GM12878 (cell line): ENCODE results near the gene PHACTR1. TPM values are rescaled to one million over a fixed set of nuclear protein-coding genes. Genes with fewer than 3 reads are reported as not detected.

Experiments
- ATAC-seq: fragments of 200-7000 bp; cut with Tn5 transposase; 3 replicates; pipeline ENCODE4 v1.9.1; 2020; ENCODE audit warnings: mild to moderate bottlenecking, moderate library complexity
- BruUV-seq: library from RNA; stranded (reverse); fragments of 400-500 nt; replicated peaks from 2 replicates; lab custom pipeline; 2021; lab: Mats Ljungman, UMichigan
- CTCF ChIA-PET: fragments of 300-600 bp; sonication (Branson Sonifier 250); formaldehyde crosslinking; extraction: SDS; loops from one replicate; lab custom pipeline; 2021; ENCODE audit warnings: inconsistent platforms; lab: Yijun Ruan, JAX
- POLR2A ChIA-PET: fragments of 350-600 bp; formaldehyde crosslinking; extraction: SDS; loops from one replicate; lab custom pipeline; 2021; ENCODE audit warnings: inconsistent platforms; lab: Charles Lee
- RAD21 ChIA-PET: fragments of 300-600 bp; sonication (Branson Sonifier 250); formaldehyde crosslinking; loops from one replicate; lab custom pipeline; 2023; ENCODE audit warnings: antibody characterized with exemption; ENCODE audit not compliant: unreplicated experiment; lab: Charles Lee
- SMC1A ChIA-PET: fragments of 300-600 bp; sonication (Branson Sonifier 250); formaldehyde crosslinking; loops from one replicate; lab custom pipeline; 2023; ENCODE audit not compliant: unreplicated experiment, uncharacterized antibody; lab: Charles Lee
- DNase-seq: peaks from one replicate; pipeline ENCODE4 v3.0.0-alpha.2; 2011; ENCODE audit warnings: low read depth, low spot score
- FAIRE-seq: peaks from 3 replicates; lab custom pipeline; 2011; peaks lifted over from hg19 to GRCh38; lab: Jason Lieb, UNC
- H2AFZ ChIP-seq: 2 replicates; pipeline ENCODE4 v1.6.0; 2011; ENCODE audit warnings: low read depth, low read length, control low read depth; ENCODE audit not compliant: control insufficient read depth
- H3K27ac ChIP-seq: 2 replicates; pipeline ENCODE4 v1.5.1; 2011; ENCODE audit warnings: control low read depth; ENCODE audit not compliant: control insufficient read depth, insufficient read depth
- H3K27me3 ChIP-seq, 2 experiments: replicated peaks in 1 of 2; 2 replicates each; pipeline versions ENCODE4 v1.6.0 to v1.6.1; 2011; ENCODE audit warnings: low read length in 1 of 2; ENCODE audit not compliant: control insufficient read depth in 2 of 2, insufficient read depth in 2 of 2
- H3K36me3 ChIP-seq, 2 experiments: 2 replicates each; pipeline ENCODE4 v1.5.1; 2011; ENCODE audit warnings: low read length in 1 of 2; ENCODE audit not compliant: control insufficient read depth in 2 of 2, insufficient read depth in 2 of 2
- H3K4me1 ChIP-seq: 2 replicates; pipeline ENCODE4 v1.6.1; 2011; ENCODE audit warnings: mild to moderate bottlenecking, low read length, moderate library complexity, mixed read lengths; ENCODE audit not compliant: control insufficient read depth, insufficient read depth
- H3K4me2 ChIP-seq: 2 replicates; pipeline ENCODE4 v1.6.0; 2011; ENCODE audit warnings: control low read depth; ENCODE audit not compliant: control insufficient read depth, insufficient read depth
- H3K4me3 ChIP-seq: fragments of 200-600 bp; sonication (generic); 2 replicates; pipeline ENCODE4 v1.5.1; 2016
- H3K79me2 ChIP-seq: 2 replicates; pipeline ENCODE4 v1.6.0; 2011; ENCODE audit warnings: low read length; ENCODE audit not compliant: control insufficient read depth, insufficient read depth
- H3K9ac ChIP-seq: 2 replicates; pipeline ENCODE4 v1.8.0; 2011; ENCODE audit warnings: low read length, control low read depth, mixed read lengths; ENCODE audit not compliant: control insufficient read depth, insufficient read depth
- H3K9me3 ChIP-seq: replicated peaks from 3 replicates; pipeline ENCODE4 v1.5.1; 2011; ENCODE audit warnings: mild to moderate bottlenecking, low read length; ENCODE audit not compliant: control insufficient read depth, insufficient read depth
- H4K20me1 ChIP-seq: 2 replicates; pipeline ENCODE4 v1.6.0; 2011; ENCODE audit not compliant: control insufficient read depth, insufficient read depth
- E4F1 ChIP-seq: fragments of 450-650 bp; IDR thresholded peaks from 2 replicates; pipeline ENCODE4 v1.6.1; 2018; ENCODE audit warnings: borderline replicate concordance, mild to moderate bottlenecking; ENCODE audit not compliant: partially characterized antibody
- EED ChIP-seq: sonication (generic); IDR thresholded peaks from 2 replicates; pipeline ENCODE4 v1.6.1; 2016; ENCODE audit warnings: antibody characterized with exemption, low read depth
- FOS ChIP-seq: IDR thresholded peaks from 3 replicates; pipeline ENCODE4 v1.6.1; 2011; ENCODE audit warnings: borderline replicate concordance; ENCODE audit not compliant: insufficient read length; ENCODE audit errors: extremely low read depth
- IRF3 ChIP-seq: fragments of 450-650 bp; IDR thresholded peaks from 2 replicates; pipeline ENCODE4 v1.6.1; 2014; ENCODE audit warnings: mild to moderate bottlenecking
- MEF2A ChIP-seq: IDR thresholded peaks from 2 replicates; pipeline ENCODE4 v1.6.1; 2011; ENCODE audit warnings: low read depth, mild to moderate bottlenecking, low read length, moderate library complexity; ENCODE audit not compliant: insufficient read depth
- NFXL1 ChIP-seq: fragments of 450-650 bp; IDR thresholded peaks from 2 replicates; pipeline ENCODE4 v1.6.1; 2017; ENCODE audit warnings: antibody characterized with exemption, mild to moderate bottlenecking, borderline replicate concordance
- PAX5 ChIP-seq: IDR thresholded peaks from 2 replicates; pipeline ENCODE4 v1.6.1; 2011; ENCODE audit warnings: low read depth, low read length, borderline replicate concordance
- PAX8 ChIP-seq: fragments of 450-650 bp; IDR thresholded peaks from 2 replicates; pipeline ENCODE4 v1.6.1; 2017; ENCODE audit warnings: mild to moderate bottlenecking, moderate library complexity
- POLR2A ChIP-seq: IDR thresholded peaks from 2 replicates; pipeline ENCODE4 v1.6.1; 2011; ENCODE audit warnings: low read depth, mild to moderate bottlenecking, low read length
- POU2F2 ChIP-seq: IDR thresholded peaks from 3 replicates; pipeline ENCODE4 v1.6.1; 2011; ENCODE audit warnings: low read depth, mild to moderate bottlenecking, low read length, borderline replicate concordance
- SP1 ChIP-seq: IDR thresholded peaks from one replicate; pipeline ENCODE4 v1.6.1; 2011; ENCODE audit warnings: low read depth, low read length
- TCF12 ChIP-seq: IDR thresholded peaks from 2 replicates; pipeline ENCODE4 v1.6.1; 2011; ENCODE audit warnings: low read depth, mild to moderate bottlenecking, low read length
- USF2 ChIP-seq: IDR thresholded peaks from 2 replicates; pipeline ENCODE4 v1.6.1; 2011; ENCODE audit warnings: low read depth, low read length, improper control_type of control experiment, borderline replicate concordance
- WGBS: methylation state at CpG from one replicate; pipeline ENCODE4 v1.1.6; 2016; ENCODE audit warnings: low lambda C conversion rate; ENCODE audit not compliant: insufficient replicate concordance, insufficient coverage; ENCODE audit errors: missing lambda C conversion rate; 5-methylcytosine and 5-hydroxymethylcytosine counted together
- in situ Hi-C: fragments of 300-500 bp; cut with MboI; formaldehyde crosslinking; loops from 9 replicates; pipeline ENCODE4 v1.14.3; 2018; ENCODE audit warnings: mixed read lengths
- intact Hi-C: fragments of 100-400 bp; cut with micrococcal nuclease; formaldehyde crosslinking; loops from one replicate; pipeline ENCODE4 v1.14.2; 2022; ENCODE audit not compliant: unreplicated experiment
- polyA plus RNA-seq, 11 experiments: library from polyadenylated mRNA; depleted of rRNA in 4 of 11; unstranded in 6 of 11; stranded (reverse) in 5 of 11; fragments of >200 nt; fragmentation: Nextera tagmentation in 4 of 11; fragmentation: Illumina TruSeq in 1 of 11; extraction: Ambion mirVana in 4 of 11; extraction: Trizol in 1 of 11; gene quantifications; 1 replicate in 1 of 11; 2 replicates in 10 of 11; pipeline versions ENCODE4 v1.2.1 to v1.2.3, GENCODE V29; 2011 to 2016; ENCODE audit warnings: inconsistent platforms in 2 of 11, missing spikeins in 2 of 11, low read depth in 1 of 11
- total RNA-seq, 4 experiments: library from RNA; depleted of rRNA in 3 of 4; stranded (reverse); fragments of >200 nt in 3 of 4; fragmentation: Illumina TruSeq in 1 of 4; extraction: Trizol in 1 of 4; gene quantifications; 2 replicates each; pipeline versions ENCODE4 v1.2.1 to v1.2.3, GENCODE V29; 2013 to 2021
- TF ChIP-seq, protein P1 (sequence below): IDR thresholded peaks from 2 replicates; pipeline ENCODE4 v1.6.1; 2012; ENCODE audit warnings: improper control_type of control experiment, low read depth, low read length; ENCODE audit not compliant: insufficient replicate concordance

The PHACTR1 gene
- total and polyA plus RNA-seq, 10 of the 15 experiments (the other 5 are each of a cell fraction or from before 2014, with no cell fraction given): 34.2 to 94.6 (median 62.3) TPM

- Histone ChIP-seq H3K4me1 (no peaks in the 10 kb centered on the region), H2AFZ (no peak overlapping the region; the same call in 1 of the 2 replicates), H3K27me3 (no peaks in the 10 kb centered on the region), H3K9me3 (no peaks in the 10 kb centered on the region), H3K27ac (no peak overlapping the region), H3K79me2 (no peaks in the 10 kb centered on the region), H3K9ac (no peak overlapping the region), H4K20me1 (no peaks in the 10 kb centered on the region), H3K4me3 (no peak overlapping the region), H3K4me2 (no peak overlapping the region), H3K36me3 (no peaks in the 10 kb centered on the region)
- no peak for TF ChIP-seq SP1
- no peak for TF ChIP-seq EED
- TF ChIP-seq PAX5: no peak
- TF ChIP-seq FOS: no peak
- TF ChIP-seq POU2F2: no peak
- no peak for TF ChIP-seq PAX8
- TF ChIP-seq E4F1: no peak
- TF ChIP-seq POLR2A: no peak
- TF ChIP-seq MEF2A: no peak
- no peak for TF ChIP-seq NFXL1
- no peak for TF ChIP-seq TCF12
- TF ChIP-seq IRF3: no peak
- TF ChIP-seq, protein P1, sequence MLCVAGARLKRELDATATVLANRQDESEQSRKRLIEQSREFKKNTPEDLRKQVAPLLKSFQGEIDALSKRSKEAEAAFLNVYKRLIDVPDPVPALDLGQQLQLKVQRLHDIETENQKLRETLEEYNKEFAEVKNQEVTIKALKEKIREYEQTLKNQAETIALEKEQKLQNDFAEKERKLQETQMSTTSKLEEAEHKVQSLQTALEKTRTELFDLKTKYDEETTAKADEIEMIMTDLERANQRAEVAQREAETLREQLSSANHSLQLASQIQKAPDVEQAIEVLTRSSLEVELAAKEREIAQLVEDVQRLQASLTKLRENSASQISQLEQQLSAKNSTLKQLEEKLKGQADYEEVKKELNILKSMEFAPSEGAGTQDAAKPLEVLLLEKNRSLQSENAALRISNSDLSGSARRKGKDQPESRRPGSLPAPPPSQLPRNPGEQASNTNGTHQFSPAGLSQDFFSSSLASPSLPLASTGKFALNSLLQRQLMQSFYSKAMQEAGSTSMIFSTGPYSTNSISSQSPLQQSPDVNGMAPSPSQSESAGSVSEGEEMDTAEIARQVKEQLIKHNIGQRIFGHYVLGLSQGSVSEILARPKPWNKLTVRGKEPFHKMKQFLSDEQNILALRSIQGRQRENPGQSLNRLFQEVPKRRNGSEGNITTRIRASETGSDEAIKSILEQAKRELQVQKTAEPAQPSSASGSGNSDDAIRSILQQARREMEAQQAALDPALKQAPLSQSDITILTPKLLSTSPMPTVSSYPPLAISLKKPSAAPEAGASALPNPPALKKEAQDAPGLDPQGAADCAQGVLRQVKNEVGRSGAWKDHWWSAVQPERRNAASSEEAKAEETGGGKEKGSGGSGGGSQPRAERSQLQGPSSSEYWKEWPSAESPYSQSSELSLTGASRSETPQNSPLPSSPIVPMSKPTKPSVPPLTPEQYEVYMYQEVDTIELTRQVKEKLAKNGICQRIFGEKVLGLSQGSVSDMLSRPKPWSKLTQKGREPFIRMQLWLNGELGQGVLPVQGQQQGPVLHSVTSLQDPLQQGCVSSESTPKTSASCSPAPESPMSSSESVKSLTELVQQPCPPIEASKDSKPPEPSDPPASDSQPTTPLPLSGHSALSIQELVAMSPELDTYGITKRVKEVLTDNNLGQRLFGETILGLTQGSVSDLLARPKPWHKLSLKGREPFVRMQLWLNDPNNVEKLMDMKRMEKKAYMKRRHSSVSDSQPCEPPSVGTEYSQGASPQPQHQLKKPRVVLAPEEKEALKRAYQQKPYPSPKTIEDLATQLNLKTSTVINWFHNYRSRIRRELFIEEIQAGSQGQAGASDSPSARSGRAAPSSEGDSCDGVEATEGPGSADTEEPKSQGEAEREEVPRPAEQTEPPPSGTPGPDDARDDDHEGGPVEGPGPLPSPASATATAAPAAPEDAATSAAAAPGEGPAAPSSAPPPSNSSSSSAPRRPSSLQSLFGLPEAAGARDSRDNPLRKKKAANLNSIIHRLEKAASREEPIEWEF: no peak
- TF ChIP-seq USF2: no peak
- CTCF ChIA-PET: no interaction called here
- WGBS: 28% methylated on average over 8 of the region's 8 CpGs
- RAD21 ChIA-PET: no interaction called here
- SMC1A ChIA-PET: no interaction called here
- BruUV-seq: no TSS peak
- intact Hi-C loops: no loop called here
- ATAC-seq: no peak
- no peak for DNase-seq
- in situ Hi-C loops: no loop called here
- POLR2A ChIA-PET: no interaction called here
- no peak for FAIRE-seq
Measured at GRCh38 chr6:12941422-12941821, 224.9 kb downstream of the PHACTR1 start.
